22Rv1 (cell line): ENCODE results near the gene MRTFB.

Experiments used
- ZFX ChIP-seq: fragments of 450-650 bp; IDR thresholded peaks from 2 replicates; pipeline ENCODE4 v1.6.1; 2017; ENCODE audit warnings: antibody characterized with exemption, borderline replicate concordance
- TF ChIP-seq, protein P1 (sequence below): fragments of 450-650 bp; IDR thresholded peaks from 2 replicates; pipeline ENCODE4 v1.5.1; 2017; ENCODE audit warnings: mild to moderate bottlenecking

- TF ChIP-seq, protein P1, sequence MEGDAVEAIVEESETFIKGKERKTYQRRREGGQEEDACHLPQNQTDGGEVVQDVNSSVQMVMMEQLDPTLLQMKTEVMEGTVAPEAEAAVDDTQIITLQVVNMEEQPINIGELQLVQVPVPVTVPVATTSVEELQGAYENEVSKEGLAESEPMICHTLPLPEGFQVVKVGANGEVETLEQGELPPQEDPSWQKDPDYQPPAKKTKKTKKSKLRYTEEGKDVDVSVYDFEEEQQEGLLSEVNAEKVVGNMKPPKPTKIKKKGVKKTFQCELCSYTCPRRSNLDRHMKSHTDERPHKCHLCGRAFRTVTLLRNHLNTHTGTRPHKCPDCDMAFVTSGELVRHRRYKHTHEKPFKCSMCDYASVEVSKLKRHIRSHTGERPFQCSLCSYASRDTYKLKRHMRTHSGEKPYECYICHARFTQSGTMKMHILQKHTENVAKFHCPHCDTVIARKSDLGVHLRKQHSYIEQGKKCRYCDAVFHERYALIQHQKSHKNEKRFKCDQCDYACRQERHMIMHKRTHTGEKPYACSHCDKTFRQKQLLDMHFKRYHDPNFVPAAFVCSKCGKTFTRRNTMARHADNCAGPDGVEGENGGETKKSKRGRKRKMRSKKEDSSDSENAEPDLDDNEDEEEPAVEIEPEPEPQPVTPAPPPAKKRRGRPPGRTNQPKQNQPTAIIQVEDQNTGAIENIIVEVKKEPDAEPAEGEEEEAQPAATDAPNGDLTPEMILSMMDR = no peak
- TF ChIP-seq ZFX = no peak
Observed at GRCh38 chr16:14098081-14098480, 27.0 kb downstream of the MRTFB start.
